Measurements from ENCODE around the gene NRXN2.

Gene NRXN2

DNA sequence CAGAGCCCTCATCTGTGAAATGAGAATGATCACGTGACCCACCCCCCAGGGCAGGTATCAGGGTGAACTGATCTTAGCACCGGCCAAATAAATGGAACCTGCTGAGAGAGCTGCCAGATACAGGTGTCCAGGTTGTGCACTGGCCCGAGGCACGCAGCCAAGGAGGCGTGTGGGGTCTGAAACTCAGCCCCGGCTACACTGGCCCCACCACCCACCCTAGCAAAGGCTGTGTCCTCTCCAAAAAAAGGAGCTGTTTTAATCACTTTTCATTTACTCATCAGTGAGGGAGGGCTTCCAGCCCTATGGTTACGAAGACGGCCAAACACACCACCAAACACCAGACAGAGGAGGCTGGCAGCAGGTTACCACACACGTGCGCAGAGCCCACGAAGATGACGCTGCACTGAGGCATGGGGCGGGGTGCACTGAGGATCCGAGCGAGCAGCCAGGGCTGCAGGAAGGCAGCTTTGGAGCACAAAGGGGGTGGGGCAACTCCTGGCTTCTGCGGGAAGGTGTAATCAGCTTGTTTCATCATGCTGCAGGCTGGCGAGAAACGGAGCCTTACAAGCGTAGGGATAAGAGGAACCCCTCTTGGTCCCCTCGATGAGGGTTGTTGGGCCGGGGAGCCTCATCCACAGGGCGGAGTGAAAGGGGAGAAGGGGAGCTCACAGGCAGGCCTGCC, 151.4 kb downstream of the NRXN2 start:
- peak overlapping the region; percentile 81 for H3K27ac ChIP-seq
- CTCF ChIA-PET = interaction anchor here (0.6 to 1.5 kb wide), 4 partner anchors 81 to 122 kb away, joined by 3 read pairs; no protein-coding TSS in a partner anchor
- TF ChIP-seq, protein P1, sequence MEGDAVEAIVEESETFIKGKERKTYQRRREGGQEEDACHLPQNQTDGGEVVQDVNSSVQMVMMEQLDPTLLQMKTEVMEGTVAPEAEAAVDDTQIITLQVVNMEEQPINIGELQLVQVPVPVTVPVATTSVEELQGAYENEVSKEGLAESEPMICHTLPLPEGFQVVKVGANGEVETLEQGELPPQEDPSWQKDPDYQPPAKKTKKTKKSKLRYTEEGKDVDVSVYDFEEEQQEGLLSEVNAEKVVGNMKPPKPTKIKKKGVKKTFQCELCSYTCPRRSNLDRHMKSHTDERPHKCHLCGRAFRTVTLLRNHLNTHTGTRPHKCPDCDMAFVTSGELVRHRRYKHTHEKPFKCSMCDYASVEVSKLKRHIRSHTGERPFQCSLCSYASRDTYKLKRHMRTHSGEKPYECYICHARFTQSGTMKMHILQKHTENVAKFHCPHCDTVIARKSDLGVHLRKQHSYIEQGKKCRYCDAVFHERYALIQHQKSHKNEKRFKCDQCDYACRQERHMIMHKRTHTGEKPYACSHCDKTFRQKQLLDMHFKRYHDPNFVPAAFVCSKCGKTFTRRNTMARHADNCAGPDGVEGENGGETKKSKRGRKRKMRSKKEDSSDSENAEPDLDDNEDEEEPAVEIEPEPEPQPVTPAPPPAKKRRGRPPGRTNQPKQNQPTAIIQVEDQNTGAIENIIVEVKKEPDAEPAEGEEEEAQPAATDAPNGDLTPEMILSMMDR (conservative IDR thresholded peaks at IDR 0.05; ENCODE audit: low read depth) = no peak
- POLR2A ChIA-PET (ENCODE audit: low non-redundant PET) = interaction anchor here (0.5 kb wide), 1 partner anchor 50 kb away, joined by 3 read pairs; no protein-coding TSS in a partner anchor
- peak; percentile 96 for DNase-seq (ENCODE audit: low spot score)

DNA sequence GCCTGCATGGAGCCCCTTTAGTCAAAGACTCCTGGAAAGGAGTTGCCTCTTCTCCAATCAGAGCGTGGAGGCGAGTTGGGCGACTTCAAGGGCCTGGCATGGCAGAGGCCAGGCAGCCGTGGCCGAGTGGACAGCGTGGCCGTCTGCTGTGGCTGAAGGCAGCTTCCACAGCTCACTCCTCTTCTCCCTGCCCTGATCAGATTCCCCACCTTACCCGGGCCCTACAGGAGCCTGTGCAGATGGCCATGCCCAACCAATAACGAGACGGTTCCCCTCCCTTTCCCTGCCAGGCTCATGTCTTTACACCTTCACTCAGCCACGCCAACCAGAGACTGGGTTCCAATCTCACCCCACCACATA, 152.0 kb downstream of the NRXN2 start:
- CTCF ChIA-PET = interaction anchor here (1.0 kb wide), 1 partner anchor 100 kb away, joined by 3 read pairs; no protein-coding TSS in a partner anchor
- TF ChIP-seq, protein P1 (conservative IDR thresholded peaks at IDR 0.05; ENCODE audit: low read depth) = no peak
- peak overlapping the region; percentile 81 for H3K27ac ChIP-seq
- POLR2A ChIA-PET (ENCODE audit: low non-redundant PET) = no interaction called here
- no peak for DNase-seq (ENCODE audit: low spot score)

DNA sequence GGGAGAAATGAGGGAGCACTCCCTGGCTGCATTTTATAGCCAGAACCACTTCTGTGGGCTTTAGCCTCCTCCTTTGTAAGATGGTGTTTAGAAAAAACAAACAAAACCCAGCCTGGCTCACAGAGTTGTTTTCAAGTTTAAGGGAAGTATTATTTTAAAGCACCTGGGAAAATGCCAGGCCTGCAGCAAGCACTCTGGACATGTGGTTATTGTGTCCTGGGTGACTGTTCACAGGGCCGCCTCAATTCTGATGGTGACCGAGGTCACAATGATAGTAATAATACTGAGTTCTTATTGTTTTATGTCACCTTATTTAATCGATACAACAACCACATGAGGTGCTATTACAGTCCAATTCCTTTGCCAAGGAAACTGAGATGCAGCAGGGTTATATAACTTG, 152.7 kb downstream of the NRXN2 start:
- POLR2A ChIA-PET (ENCODE audit: low non-redundant PET) = no interaction called here
- H3K27ac ChIP-seq = peak overlapping the region; percentile 45; the same call in 1 of the 2 replicates
- CTCF ChIA-PET = no interaction called here
- TF ChIP-seq, protein P1 (conservative IDR thresholded peaks at IDR 0.05; ENCODE audit: low read depth) = no peak
- DNase-seq (ENCODE audit: low spot score) = no peak

DNA sequence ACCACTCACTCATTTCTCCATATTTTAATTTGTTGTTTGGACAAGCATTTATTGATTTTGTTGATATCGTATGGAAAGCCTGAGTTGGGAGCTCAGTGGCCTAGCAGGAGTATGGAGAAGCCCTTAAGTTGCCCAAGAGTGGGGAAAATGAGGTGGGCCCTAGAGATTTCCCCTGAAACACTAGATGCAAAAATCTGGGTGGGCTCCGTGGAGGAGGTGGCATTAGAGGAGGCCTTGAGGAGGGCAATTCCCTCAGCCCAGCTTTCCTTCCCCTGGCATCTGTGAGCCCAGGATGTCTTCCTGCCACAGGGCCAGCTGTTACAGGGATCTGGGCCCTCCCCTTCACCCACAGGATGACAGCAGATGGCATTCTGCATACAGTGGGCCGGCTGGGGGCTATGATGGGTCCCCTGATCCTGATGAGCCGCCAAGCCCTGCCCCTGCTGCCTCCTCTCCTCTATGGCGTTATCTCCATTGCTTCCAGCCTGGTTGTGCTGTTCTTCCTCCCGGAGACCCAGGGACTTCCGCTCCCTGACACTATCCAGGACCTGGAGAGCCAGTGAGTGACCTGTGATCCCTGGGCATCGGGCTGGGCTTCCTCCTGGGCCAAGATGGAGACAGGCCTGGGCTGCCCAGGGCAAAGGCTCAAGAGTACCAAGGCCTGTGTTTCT, 153.6 kb downstream of the NRXN2 start:
- ChIA-PET CTCF (no interaction called here), POLR2A (ENCODE audit: low non-redundant PET) (no interaction called here)
- no peak for DNase-seq (ENCODE audit: low spot score)
- peak overlapping the region; percentile 45 for H3K27ac ChIP-seq
- TF ChIP-seq, protein P1 (conservative IDR thresholded peaks at IDR 0.05; ENCODE audit: low read depth) = no peak

DNA sequence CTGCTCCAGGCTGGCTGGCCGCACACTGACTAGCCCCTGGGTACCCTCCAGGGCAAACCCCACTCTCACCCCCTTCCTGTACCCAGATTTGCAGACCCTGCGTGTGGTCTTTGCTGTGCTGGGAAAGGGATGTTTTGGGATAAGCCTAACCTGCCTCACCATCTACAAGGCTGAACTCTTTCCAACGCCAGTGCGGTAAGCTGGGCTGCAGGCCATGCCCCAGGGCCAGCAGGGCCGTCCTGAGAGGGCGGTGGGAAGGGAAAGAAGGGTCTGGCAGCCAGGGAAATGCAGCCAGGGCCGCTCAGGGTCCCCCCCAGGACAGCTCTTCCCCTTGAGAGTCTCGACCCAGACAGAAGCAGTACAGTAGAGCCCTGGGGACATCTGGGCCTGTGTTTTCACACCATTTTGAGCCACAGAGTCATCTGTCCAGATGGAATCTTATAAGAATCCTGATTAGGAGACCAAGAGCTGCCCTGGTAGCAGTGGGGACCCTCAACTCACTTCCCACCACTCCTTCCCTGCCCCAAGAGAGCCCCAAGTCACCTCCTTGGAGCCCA, 154.3 kb downstream of the NRXN2 start:
- DNase-seq (ENCODE audit: low spot score) = no peak
- TF ChIP-seq, protein P1 (conservative IDR thresholded peaks at IDR 0.05; ENCODE audit: low read depth) = no peak
- ChIA-PET CTCF (no interaction called here), POLR2A (ENCODE audit: low non-redundant PET) (no interaction called here)
- peak overlapping the region; percentile 72 for H3K27ac ChIP-seq

DNA sequence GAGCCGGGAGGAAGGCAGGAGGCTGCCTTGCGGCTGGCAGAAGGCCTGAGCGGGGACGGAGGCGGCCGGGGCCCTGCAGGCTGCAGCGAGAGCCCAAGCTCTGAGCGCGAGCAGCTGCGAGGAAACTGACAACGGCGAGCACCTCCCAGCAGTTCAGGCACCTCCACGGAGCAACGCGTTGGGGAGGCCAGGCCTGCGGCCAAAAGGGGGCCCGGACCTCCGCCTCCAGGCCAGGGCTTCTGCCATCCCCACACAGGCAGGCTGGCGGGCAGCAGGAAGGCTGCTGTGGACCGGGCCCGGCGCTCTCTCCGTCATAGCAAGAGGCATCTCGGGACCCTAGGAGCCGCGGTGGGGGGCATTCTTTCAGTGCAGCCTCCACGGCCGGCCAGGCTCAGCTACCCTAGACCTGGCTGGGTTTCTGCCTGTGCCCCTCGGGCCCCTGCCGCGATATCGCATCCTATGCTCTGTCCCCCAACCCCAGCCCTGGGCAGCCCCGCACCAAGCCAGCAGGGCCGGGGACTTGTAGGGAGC, 154.9 kb downstream of the NRXN2 start:
- TF ChIP-seq, protein P1 (conservative IDR thresholded peaks at IDR 0.05; ENCODE audit: low read depth) = no peak
- CTCF ChIA-PET = no interaction called here

More for the DNA sequence above, 154.9 kb downstream of the NRXN2 start:
- DNase-seq (ENCODE audit: low spot score) = no peak
- H3K27ac ChIP-seq = peak overlapping the region; percentile 72
- POLR2A ChIA-PET (ENCODE audit: low non-redundant PET) = no interaction called here

Data from RWPE1 (cell line).